Liver (tissue), 9 donors: ENCODE measurements around the gene DNAH10. TPM values are rescaled to one million over a fixed set of nuclear protein-coding genes. Genes with fewer than 3 reads are reported as not detected.

Experiments
- DNase-seq: peaks from one replicate; pipeline ENCODE4 v3.0.0-alpha.2; 2017; ENCODE audit warnings: low spot score
- H3K27ac ChIP-seq, 2 donors: one replicate each; pipeline ENCODE4 v1.7.0; 2013; ENCODE audit warnings: inconsistent platforms in 2 of 2, low read length in 2 of 2, control low read depth in 1 of 2, low read depth in 1 of 2, mild to moderate bottlenecking in 1 of 2
- H3K27me3 ChIP-seq, 4 donors: one replicate each; pipeline versions ENCODE4 v1.6.1 to v1.7.0; 2013; ENCODE audit warnings: low read length in 3 of 4, inconsistent platforms in 1 of 4, mild to moderate bottlenecking in 1 of 4, moderate library complexity in 1 of 4; ENCODE audit not compliant: control insufficient read depth in 4 of 4, insufficient read depth in 4 of 4
- H3K36me3 ChIP-seq, 4 donors: one replicate each; pipeline versions ENCODE4 v1.6.1 to v1.7.0; 2013; ENCODE audit warnings: low read length in 3 of 4, mild to moderate bottlenecking in 3 of 4, low read depth in 1 of 4, moderate library complexity in 1 of 4; ENCODE audit not compliant: control insufficient read depth in 4 of 4, insufficient read depth in 3 of 4
- H3K4me1 ChIP-seq, 4 donors: one replicate each; pipeline versions ENCODE4 v1.6.1 to v1.7.0; 2013; ENCODE audit warnings: low read length in 3 of 4, mild to moderate bottlenecking in 3 of 4, moderate library complexity in 1 of 4; ENCODE audit not compliant: control insufficient read depth in 4 of 4, insufficient read depth in 4 of 4
- H3K4me3 ChIP-seq, 3 donors: one replicate each; pipeline versions ENCODE4 v1.6.1 to v1.7.0; 2013; ENCODE audit warnings: low read length in 3 of 3, control low read depth in 1 of 3, low read depth in 1 of 3, mild to moderate bottlenecking in 1 of 3
- H3K9ac ChIP-seq, 2 donors: one replicate each; pipeline ENCODE4 v1.7.0; 2013; ENCODE audit warnings: low read length in 2 of 2, mild to moderate bottlenecking in 2 of 2, moderate library complexity in 2 of 2, control low read depth in 1 of 2, low read depth in 1 of 2
- H3K9me3 ChIP-seq, 4 donors: one replicate each; pipeline versions ENCODE4 v1.6.1 to v1.7.0; 2013; ENCODE audit warnings: low read length in 3 of 4; ENCODE audit not compliant: control insufficient read depth in 4 of 4
- ATF3 ChIP-seq: IDR thresholded peaks from 2 replicates; pipeline ENCODE4 v1.6.1; 2016; ENCODE audit warnings: antibody characterized with exemption
- CTCF ChIP-seq: fragments of 150-350 bp; IDR thresholded peaks from 2 replicates; pipeline ENCODE4 v1.5.1; 2017; ENCODE audit warnings: improper control_type of control experiment, low read depth, low read length; ENCODE audit not compliant: missing input control
- EGR1 ChIP-seq, 2 donors: IDR thresholded peaks; 2 replicates each; pipeline ENCODE4 v1.6.1; 2016 to 2018; ENCODE audit warnings: antibody characterized with exemption in 2 of 2, low read depth in 2 of 2
- FOXA2 ChIP-seq: IDR thresholded peaks from 2 replicates; pipeline ENCODE4 v1.6.1; 2016; ENCODE audit warnings: antibody characterized with exemption
- GABPA ChIP-seq, 2 donors: IDR thresholded peaks in 1 of 2; conservative IDR thresholded peaks in 1 of 2; 2 replicates each; pipeline ENCODE4 v1.6.1; 2016; ENCODE audit warnings: antibody characterized with exemption in 2 of 2, mild to moderate bottlenecking in 1 of 2, moderate library complexity in 1 of 2
- HNF4A ChIP-seq, 2 donors: conservative IDR thresholded peaks; 2 replicates each; pipeline ENCODE4 v1.6.1; 2016; ENCODE audit warnings: antibody characterized with exemption in 2 of 2, mild to moderate bottlenecking in 2 of 2
- HNF4G ChIP-seq: IDR thresholded peaks from 2 replicates; pipeline ENCODE4 v1.6.1; 2016; ENCODE audit warnings: antibody characterized with exemption
- JUND ChIP-seq, 2 donors: IDR thresholded peaks; 2 replicates each; pipeline ENCODE4 v1.6.1; 2016; ENCODE audit warnings: antibody characterized with exemption in 2 of 2
- MAX ChIP-seq: IDR thresholded peaks from 2 replicates; pipeline ENCODE4 v1.6.1; 2016; ENCODE audit warnings: antibody characterized with exemption
- NR2F2 ChIP-seq: IDR thresholded peaks from 2 replicates; pipeline ENCODE4 v1.6.1; 2016; ENCODE audit warnings: antibody characterized with exemption
- RAD21 ChIP-seq, 2 donors: IDR thresholded peaks; 2 replicates each; pipeline ENCODE4 v1.6.1; 2016; ENCODE audit warnings: antibody characterized with exemption in 2 of 2, mild to moderate bottlenecking in 2 of 2
- REST ChIP-seq: IDR thresholded peaks from 2 replicates; pipeline ENCODE4 v1.6.1; 2016; ENCODE audit warnings: antibody characterized with exemption, mild to moderate bottlenecking
- RXRA ChIP-seq, 2 donors: IDR thresholded peaks; 2 replicates each; pipeline ENCODE4 v1.6.1; 2017 to 2018; ENCODE audit warnings: antibody characterized with exemption in 2 of 2, mild to moderate bottlenecking in 1 of 2
- SP1 ChIP-seq: IDR thresholded peaks from 2 replicates; pipeline ENCODE4 v1.6.1; 2018; ENCODE audit warnings: antibody characterized with exemption, mild to moderate bottlenecking
- TAF1 ChIP-seq: conservative IDR thresholded peaks from 2 replicates; pipeline ENCODE4 v1.6.1; 2016; ENCODE audit warnings: antibody characterized with exemption, mild to moderate bottlenecking
- YY1 ChIP-seq: IDR thresholded peaks from 2 replicates; pipeline ENCODE4 v1.6.1; 2016; ENCODE audit warnings: antibody characterized with exemption, mild to moderate bottlenecking
- ZBTB33 ChIP-seq: IDR thresholded peaks from 2 replicates; pipeline ENCODE4 v1.6.1; 2016; ENCODE audit warnings: antibody characterized with exemption
- WGBS: extraction: QIAGEN DNeasy Blood & Tissue Kit; methylation state at CpG from one replicate; pipeline ENCODE4 v1.1.7; 2013; 5-methylcytosine and 5-hydroxymethylcytosine counted together
- polyA plus RNA-seq, 2 donors: library from polyadenylated mRNA; stranded (reverse) in 1 of 2; unstranded in 1 of 2; fragments of 200-250 nt in 1 of 2; fragments of >200 nt in 1 of 2; fragmentation: Nextera tagmentation in 1 of 2; extraction: Ambion mirVana in 1 of 2; gene quantifications; one replicate each; pipeline versions ENCODE4 v1.2.1 to v1.2.3, GENCODE V29; 2013 to 2015
- total RNA-seq, 2 donors: library from RNA; depleted of rRNA; stranded (reverse); fragments of >200 nt; gene quantifications; one replicate each; pipeline ENCODE4 v1.2.3, GENCODE V29; 2014
- donor health status: healthy.
- donor health status: healthy.
- donor health status: healthy.
- donor health status: healthy.
- donor health status: healthy.

DNAH10 gene
- total and polyA plus RNA-seq, 4 donors = 0.05 to 0.47 (median 0.07) TPM

GRCh38 chr12:123859035-123859434 lies 96.9 kb downstream of the DNAH10 start:
- TF ChIP-seq HNF4A (conservative IDR thresholded peaks at IDR 0.05) (no peak), RXRA (IDR thresholded peaks at IDR 0.05) (no peak), YY1 (no peak), CTCF (no peak), JUND (IDR thresholded peaks at IDR 0.05) (no peak), HNF4G (no peak), MAX (no peak), FOXA2 (no peak), GABPA (IDR thresholded peaks at IDR 0.05 in 1 of 2, conservative IDR thresholded peaks at IDR 0.05 in 1 of 2) (no peak), TAF1 (no peak), ZBTB33 (no peak), NR2F2 (no peak), SP1 (no peak), REST (no peak), RAD21 (IDR thresholded peaks at IDR 0.05) (no peak), EGR1 (IDR thresholded peaks at IDR 0.05; ENCODE audit: low read depth in 2 of 2) (no peak), ATF3 (no peak)
- Histone ChIP-seq H3K4me3 (no peak overlapping the region), H3K4me1 (no peaks in the 10 kb centered on the region), H3K9ac (no peak overlapping the region), H3K27me3 (no peaks in the 10 kb centered on the region), H3K9me3 (peaks cover 0 to 2% (median 0%) of the 10 kb centered on the region in 4 donors), H3K27ac (no peak overlapping the region), H3K36me3 (no peaks in the 10 kb centered on the region)
- no peak for DNase-seq
- WGBS = 72% methylated on average over 13 of the region's 13 CpGs

GRCh38 chr12:123860377-123860776 lies 98.3 kb downstream of the DNAH10 start:
- Histone ChIP-seq H3K9ac (no peak overlapping the region), H3K4me1 (no peaks in the 10 kb centered on the region), H3K27ac (no peak overlapping the region), H3K36me3 (no peaks in the 10 kb centered on the region), H3K4me3 (no peak overlapping the region), H3K27me3 (no peaks in the 10 kb centered on the region), H3K9me3 (peaks cover 0 to 2% (median 0%) of the 10 kb centered on the region in 4 donors)
- WGBS = 51% methylated on average over 3 of the region's 3 CpGs
- TF ChIP-seq ATF3 (no peak), REST (no peak), TAF1 (no peak)
- DNase-seq = no peak
